HFFc6 (cell line): Measurements from ENCODE around the gene MTCL1. TPM values are rescaled to one million over a fixed set of nuclear protein-coding genes. Genes with fewer than 3 reads are reported as not detected.

ENCODE experiments used
- DNase-seq: peaks from one replicate; pipeline ENCODE4 v3.0.0-alpha.2; 2018
- H3K27ac Mint-ChIP-seq: 2 replicates; pipeline ENCODE4 v1.8.0; 2020; ENCODE audit warnings: mild to moderate bottlenecking, mixed read lengths
- H3K27me3 Mint-ChIP-seq: 2 replicates; pipeline ENCODE4 v1.8.0; 2021; ENCODE audit warnings: mild to moderate bottlenecking, moderate library complexity, mixed read lengths; ENCODE audit not compliant: insufficient read depth
- H3K36me3 Mint-ChIP-seq: 2 replicates; pipeline ENCODE4 v1.8.0; 2021; ENCODE audit warnings: low read depth, mixed read lengths
- H3K4me1 Mint-ChIP-seq: 2 replicates; pipeline ENCODE4 v1.8.0; 2020; ENCODE audit warnings: low read depth, mixed read lengths
- H3K4me3 Mint-ChIP-seq: 2 replicates; pipeline ENCODE4 v1.8.0; 2020; ENCODE audit warnings: mild to moderate bottlenecking, moderate library complexity, mixed read lengths
- H3K9me3 Mint-ChIP-seq: 2 replicates; pipeline ENCODE4 v1.8.0; 2020; ENCODE audit warnings: mild to moderate bottlenecking, mixed read lengths
- total RNA-seq, 6 experiments: library from RNA; stranded (reverse); fragmentation: NEBNext Ultra II Directional; extraction: Animal tissue kit (Norgen Biotek cat#: 25700); gene quantifications; 2 replicates in 1 of 6; 3 replicates in 5 of 6; pipeline ENCODE4 v1.2.3, GENCODE V29; 2021
- TF ChIP-seq, protein P1 (sequence below): fragments of 200-600 bp; sonication (generic); IDR thresholded peaks from 2 replicates; pipeline ENCODE4 v1.5.0; 2021; ENCODE audit warnings: antibody characterized with exemption, mild to moderate bottlenecking

MTCL1 gene
- total RNA-seq, 6 experiments from 2014 or later, result 47.2 to 59.7 (median 55.3) TPM

DNA sequence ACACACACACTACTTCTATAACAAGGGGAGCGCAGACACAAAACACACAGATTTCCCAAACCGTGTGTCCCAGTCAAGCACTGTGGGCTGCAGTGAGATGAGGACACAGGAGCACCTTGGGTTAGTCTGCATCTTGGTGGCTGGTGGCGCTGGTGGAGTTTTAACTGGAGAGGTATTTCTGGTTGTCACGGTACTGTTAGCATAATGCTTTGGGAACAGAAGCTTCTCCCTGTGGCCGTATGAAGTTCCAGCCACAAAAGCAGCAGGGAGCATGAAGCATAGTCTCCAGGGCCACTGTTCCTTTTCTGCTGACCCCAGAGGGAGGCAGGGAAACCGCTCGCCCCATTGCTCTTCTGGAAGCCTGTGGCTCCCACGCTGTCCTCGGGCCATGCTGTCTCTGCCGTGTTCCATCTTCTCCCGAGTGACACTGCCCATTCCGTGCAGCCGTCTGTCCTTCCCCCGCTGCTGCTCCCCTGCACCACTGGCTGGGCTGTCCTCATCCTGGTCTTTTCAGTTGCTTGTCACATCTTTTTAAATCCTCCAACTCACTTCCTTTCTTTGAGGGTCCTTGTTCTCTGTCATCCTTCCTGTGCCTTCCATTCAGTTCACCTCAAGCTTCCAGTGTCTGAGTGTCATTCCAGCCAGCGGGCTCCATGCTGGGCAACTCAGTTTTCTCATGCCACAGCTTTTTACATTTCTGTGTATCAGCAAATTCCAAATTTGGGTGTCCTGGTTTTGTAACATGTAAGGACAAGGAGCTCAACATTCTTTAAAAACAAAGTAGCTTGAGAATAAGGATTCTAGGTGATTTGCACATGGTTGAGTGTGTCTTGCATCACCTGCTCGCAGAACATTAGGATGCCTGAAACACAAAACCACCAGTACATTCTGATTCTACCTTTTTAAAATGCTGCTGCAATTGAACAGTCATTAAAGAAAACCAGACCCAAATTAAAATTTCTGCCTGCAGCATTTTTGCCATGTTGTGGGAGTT is 125.0 kb downstream of the MTCL1 start:
- no peak overlapping the region for H3K4me3 Mint-ChIP-seq
- TF ChIP-seq, protein P1, sequence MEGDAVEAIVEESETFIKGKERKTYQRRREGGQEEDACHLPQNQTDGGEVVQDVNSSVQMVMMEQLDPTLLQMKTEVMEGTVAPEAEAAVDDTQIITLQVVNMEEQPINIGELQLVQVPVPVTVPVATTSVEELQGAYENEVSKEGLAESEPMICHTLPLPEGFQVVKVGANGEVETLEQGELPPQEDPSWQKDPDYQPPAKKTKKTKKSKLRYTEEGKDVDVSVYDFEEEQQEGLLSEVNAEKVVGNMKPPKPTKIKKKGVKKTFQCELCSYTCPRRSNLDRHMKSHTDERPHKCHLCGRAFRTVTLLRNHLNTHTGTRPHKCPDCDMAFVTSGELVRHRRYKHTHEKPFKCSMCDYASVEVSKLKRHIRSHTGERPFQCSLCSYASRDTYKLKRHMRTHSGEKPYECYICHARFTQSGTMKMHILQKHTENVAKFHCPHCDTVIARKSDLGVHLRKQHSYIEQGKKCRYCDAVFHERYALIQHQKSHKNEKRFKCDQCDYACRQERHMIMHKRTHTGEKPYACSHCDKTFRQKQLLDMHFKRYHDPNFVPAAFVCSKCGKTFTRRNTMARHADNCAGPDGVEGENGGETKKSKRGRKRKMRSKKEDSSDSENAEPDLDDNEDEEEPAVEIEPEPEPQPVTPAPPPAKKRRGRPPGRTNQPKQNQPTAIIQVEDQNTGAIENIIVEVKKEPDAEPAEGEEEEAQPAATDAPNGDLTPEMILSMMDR, result no peak
- DNase-seq, result no peak
- H3K27me3 Mint-ChIP-seq, result peaks cover 5% of the 10 kb centered on the region
- no peaks in the 10 kb centered on the region for H3K9me3 Mint-ChIP-seq
- H3K4me1 Mint-ChIP-seq, result peaks cover 39% of the 10 kb centered on the region
- H3K36me3 Mint-ChIP-seq, result peaks cover 69% of the 10 kb centered on the region
- H3K27ac Mint-ChIP-seq, result peak overlapping the region; percentile 36; the same call in 1 of the 2 replicates

DNA sequence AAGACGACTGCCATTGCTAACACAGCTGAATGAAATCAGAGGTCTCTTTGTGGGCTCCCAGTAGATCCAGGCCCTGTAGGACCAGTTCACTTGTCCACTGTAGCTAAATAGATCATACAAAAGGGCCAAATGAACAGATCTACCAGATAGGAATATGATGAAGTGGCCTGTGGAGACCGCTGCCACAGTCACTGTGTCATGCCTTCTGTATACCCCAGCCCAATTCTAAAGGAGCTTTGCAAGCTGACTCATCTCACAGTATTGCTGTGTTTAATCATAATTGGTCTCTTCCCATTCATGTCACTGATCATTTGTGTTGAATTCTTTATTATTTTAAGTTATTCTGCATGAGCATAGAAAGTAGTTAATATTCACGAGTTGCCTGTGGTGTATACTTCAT is 125.8 kb downstream of the MTCL1 start:
- TF ChIP-seq, protein P1, result no peak

DNA sequence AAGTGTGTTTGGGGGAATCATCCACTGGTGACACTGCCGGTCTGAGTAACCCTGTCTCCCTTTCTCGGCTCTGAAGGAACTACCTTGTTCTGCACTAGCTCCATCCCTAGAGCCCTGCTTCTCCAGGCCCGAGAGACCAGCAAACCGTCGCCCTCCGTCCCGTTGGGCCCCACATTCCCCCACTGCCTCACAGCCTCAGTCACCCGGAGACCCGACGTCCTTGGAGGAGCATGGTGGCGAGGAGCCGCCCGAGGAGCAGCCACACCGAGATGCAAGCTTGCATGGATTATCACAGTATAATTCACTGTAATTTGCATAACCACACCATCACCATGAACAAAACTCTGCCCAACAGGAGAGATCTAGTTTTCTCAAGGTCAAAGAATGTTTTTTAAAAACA is 126.2 kb downstream of the MTCL1 start:
- H3K36me3 Mint-ChIP-seq, result peaks cover 62% of the 10 kb centered on the region
- DNase-seq, result no peak

More for the DNA sequence above, 125.8 kb downstream of the MTCL1 start:
- H3K27ac Mint-ChIP-seq, result peak overlapping the region; percentile 36; the same call in 1 of the 2 replicates
- H3K27me3 Mint-ChIP-seq, result peaks cover 5% of the 10 kb centered on the region
- no peak for DNase-seq
- H3K9me3 Mint-ChIP-seq, result no peaks in the 10 kb centered on the region
- H3K4me3 Mint-ChIP-seq, result no peak overlapping the region
- H3K4me1 Mint-ChIP-seq, result peaks cover 43% of the 10 kb centered on the region
- peaks cover 67% of the 10 kb centered on the region for H3K36me3 Mint-ChIP-seq

DNA sequence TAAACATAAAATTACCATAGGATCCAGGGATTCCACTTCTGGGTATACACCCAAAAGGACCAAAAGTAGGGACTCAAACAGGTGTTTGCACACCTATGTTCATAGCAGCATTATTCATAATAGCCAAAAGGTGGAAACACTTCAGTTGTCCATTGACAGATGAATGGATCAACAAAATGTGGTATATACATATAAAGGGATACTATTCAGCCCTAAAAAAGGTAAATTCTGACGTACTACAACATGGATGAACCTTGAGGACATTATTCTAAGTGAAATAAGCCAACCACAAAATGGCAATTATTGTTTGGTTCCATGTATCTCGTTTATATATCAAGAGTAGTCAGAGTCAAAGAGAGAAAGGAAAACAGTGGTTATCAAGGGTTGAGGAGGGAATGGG is 128.1 kb downstream of the MTCL1 start:
- Mint-ChIP-seq H3K4me1 (peaks cover 40% of the 10 kb centered on the region), H3K27ac (no peak overlapping the region), H3K4me3 (no peak overlapping the region), H3K36me3 (peaks cover 61% of the 10 kb centered on the region), H3K9me3 (peaks cover 7% of the 10 kb centered on the region), H3K27me3 (peaks cover 2% of the 10 kb centered on the region)
- TF ChIP-seq, protein P1, result no peak
- no peak for DNase-seq

More for the DNA sequence above, 126.2 kb downstream of the MTCL1 start:
- Mint-ChIP-seq H3K4me1 (peaks cover 43% of the 10 kb centered on the region), H3K27me3 (peaks cover 4% of the 10 kb centered on the region), H3K4me3 (no peak overlapping the region), H3K9me3 (no peaks in the 10 kb centered on the region), H3K27ac (peak overlapping the region; percentile 36; the same call in 1 of the 2 replicates)
- TF ChIP-seq, protein P1, result no peak

DNA sequence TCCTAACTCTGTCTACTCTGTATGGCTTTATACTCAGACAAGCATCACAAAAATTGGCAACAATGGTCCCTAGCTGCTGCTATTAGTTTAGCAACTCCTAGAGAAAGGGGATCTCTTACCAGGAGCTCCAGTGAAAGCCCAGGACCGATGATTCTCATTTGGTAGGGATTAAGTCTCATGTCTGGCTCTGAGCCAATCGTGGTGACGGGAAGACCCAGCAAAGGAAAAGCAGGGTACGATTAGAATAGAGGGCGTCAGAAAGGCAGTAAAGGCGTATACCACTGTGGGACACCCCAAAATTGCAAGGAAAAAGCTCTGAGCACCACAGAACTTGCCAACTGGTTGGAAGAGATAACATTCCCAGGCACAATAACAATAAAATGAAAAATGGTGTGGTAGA is 129.5 kb downstream of the MTCL1 start:
- no peak overlapping the region for H3K27ac Mint-ChIP-seq
- DNase-seq, result no peak
- peaks cover 47% of the 10 kb centered on the region for H3K36me3 Mint-ChIP-seq
- H3K4me1 Mint-ChIP-seq, result peaks cover 33% of the 10 kb centered on the region
- H3K4me3 Mint-ChIP-seq, result no peak overlapping the region
- H3K9me3 Mint-ChIP-seq, result peaks cover 7% of the 10 kb centered on the region
- peaks cover 2% of the 10 kb centered on the region for H3K27me3 Mint-ChIP-seq
- TF ChIP-seq, protein P1, result no peak
